GM13976 (cell line): ENCODE measurements around the gene TRIP13.
"Not testable (repeated sequence)": the region's sequence is repeated elsewhere in the genome, so short reads cannot be mapped to it uniquely, and the experiment has no call there.

Experiments used
- DNase-seq: peaks from one replicate; pipeline ENCODE4 v3.0.0; 2012; ENCODE audit warnings: low spot score
- in situ Hi-C: fragments of 300-500 bp; cut with MboI; formaldehyde crosslinking; loops from one replicate; pipeline ENCODE4 v1.12.0; 2022; ENCODE audit warnings: low sequenced_read_pairs, mixed read lengths, inconsistent platforms; ENCODE audit not compliant: unreplicated experiment
- TF ChIP-seq, protein P1 (sequence below): IDR thresholded peaks from 2 replicates; pipeline ENCODE4 v1.5.1; 2012; ENCODE audit warnings: borderline replicate concordance, mild to moderate bottlenecking; ENCODE audit not compliant: insufficient read depth; ENCODE audit errors: extremely low read depth, missing control alignments, control extremely low read depth

TRIP13 gene

DNA sequence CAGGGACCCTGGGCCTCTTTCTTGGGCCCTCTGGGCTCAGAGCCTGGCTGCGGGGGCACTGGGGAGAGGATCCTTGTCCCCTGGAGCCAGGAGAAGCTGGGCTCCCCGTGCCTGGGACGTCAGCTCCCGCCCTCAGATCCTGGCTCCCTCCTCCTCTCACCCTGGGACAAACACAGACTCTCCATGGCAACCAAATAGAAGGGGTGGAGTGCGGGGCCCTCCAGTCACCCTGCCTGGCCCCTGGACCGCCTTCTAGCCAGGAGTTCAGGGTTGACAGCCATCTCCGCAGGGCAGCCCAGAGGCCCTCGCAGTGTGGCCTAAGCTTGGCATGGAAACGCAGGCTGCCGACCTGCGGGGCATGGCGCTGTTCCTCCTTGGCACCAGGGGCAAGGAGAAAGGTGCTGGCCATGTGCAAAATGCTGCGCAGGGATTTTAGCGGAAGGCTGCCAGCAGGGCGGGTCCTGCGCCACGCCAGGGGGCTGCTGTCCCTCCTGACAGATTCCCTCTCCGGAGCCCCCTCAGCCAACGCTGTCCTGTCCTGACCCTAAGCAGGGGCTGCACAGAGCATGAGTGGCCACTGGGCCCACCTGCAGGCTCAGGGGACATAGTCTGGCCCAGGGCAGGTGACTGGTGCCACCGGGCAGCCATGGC, 42.9 kb upstream of the TRIP13 start:
- DNase-seq: no peak
- TF ChIP-seq, protein P1, sequence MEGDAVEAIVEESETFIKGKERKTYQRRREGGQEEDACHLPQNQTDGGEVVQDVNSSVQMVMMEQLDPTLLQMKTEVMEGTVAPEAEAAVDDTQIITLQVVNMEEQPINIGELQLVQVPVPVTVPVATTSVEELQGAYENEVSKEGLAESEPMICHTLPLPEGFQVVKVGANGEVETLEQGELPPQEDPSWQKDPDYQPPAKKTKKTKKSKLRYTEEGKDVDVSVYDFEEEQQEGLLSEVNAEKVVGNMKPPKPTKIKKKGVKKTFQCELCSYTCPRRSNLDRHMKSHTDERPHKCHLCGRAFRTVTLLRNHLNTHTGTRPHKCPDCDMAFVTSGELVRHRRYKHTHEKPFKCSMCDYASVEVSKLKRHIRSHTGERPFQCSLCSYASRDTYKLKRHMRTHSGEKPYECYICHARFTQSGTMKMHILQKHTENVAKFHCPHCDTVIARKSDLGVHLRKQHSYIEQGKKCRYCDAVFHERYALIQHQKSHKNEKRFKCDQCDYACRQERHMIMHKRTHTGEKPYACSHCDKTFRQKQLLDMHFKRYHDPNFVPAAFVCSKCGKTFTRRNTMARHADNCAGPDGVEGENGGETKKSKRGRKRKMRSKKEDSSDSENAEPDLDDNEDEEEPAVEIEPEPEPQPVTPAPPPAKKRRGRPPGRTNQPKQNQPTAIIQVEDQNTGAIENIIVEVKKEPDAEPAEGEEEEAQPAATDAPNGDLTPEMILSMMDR: no peak
- in situ Hi-C loops: loop anchor here (25.0 kb wide), 1 partner anchor 112 kb away; no protein-coding TSS in a partner anchor

DNA sequence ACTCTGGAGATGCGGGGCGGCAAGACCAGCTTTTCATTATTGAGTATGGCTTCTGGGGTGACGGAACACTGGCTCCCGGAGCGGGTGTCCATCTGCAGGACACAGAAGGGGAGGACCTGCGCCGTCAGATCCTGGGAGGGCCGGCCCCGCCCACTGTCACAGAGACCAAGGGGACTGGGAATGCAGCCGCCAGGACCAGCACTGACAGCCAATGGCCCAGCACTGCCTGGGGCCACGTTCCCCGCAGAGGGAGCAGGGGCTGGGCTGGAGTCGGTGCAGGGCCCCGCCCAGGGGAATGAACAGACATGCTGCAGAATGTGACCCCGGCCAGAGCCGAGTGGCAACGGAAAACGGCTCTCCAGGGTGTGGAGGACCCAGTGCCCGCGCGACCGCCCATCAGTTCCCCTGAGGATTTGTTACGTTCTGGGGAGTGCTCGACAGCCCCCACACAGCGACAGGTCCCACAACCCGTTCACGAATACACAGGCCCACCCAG, 42.1 kb upstream of the TRIP13 start, which contains the start of gene ZDHHC11:
Gene ZDHHC11 (minus strand): TSS at position 476 of the 496 bp plus-strand sequence. CDS start 384 bp downstream, at position 92.
- TF ChIP-seq, protein P1: no peak
- no peak for DNase-seq
- in situ Hi-C loops: no loop called here

DNA sequence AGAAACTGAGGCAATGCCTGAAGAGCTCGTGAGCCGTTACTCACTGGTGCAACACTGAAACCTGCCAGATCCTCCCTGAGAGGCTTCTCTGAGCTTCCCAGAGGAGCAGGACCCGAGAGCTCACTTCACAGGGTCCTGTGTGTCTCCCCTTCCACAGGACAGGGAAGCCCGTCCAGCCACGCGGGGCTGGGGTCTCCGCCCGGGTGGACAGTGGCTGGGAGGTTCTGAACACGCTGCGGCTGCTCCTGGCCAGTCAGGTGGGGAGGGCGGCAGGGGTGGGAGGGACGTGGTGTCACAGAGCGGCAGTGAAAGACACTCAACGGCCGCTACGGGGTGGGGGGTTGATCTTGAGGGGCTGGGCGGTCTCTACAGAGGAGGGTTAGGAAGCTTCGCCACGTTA, 41.6 kb upstream of the TRIP13 start:
- DNase-seq: no peak
- TF ChIP-seq, protein P1: no peak
- in situ Hi-C loops: no loop called here

DNA sequence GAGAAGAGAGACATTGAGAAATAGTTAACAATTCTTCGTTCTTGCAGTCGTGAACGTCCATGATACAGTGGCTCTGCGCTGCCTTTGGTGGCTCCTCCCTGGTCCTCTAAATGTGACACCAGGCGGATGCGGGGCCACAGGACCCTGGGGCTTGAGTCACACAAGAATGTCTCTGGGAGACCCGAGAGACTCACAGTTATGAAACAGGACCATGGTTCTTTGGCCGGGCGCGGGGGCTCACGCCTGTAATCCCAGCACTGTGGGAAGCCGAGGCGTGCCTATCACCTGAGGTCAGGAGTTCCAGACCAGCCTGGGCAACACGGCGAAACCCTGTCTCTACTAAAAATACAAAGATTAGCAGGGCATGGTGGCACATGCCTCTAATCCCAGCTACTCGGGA, 41.1 kb upstream of the TRIP13 start:
- no peak for DNase-seq
- TF ChIP-seq, protein P1: no peak
- in situ Hi-C loops: no loop called here

DNA sequence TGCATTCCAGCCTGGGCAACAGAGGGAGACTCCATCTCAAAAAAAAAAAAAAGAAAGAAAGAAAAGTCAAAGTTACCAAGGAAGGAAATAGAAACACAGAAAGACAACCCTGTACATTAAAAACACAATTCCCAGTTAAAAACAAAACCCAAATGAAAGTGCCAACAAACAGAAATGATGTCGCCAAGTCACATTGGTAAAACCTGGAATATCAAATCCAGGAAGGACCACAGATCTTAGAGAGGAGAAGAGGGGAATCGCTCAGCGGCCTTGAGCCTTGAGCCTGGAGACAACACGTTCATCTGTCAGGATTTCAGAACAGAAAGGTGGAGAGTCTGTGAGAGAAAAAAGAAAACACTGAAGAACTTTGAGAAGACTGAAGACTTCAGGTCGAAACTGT, 40.7 kb upstream of the TRIP13 start:
- DNase-seq: no peak
- in situ Hi-C loops: no loop called here
- TF ChIP-seq, protein P1: no peak

DNA sequence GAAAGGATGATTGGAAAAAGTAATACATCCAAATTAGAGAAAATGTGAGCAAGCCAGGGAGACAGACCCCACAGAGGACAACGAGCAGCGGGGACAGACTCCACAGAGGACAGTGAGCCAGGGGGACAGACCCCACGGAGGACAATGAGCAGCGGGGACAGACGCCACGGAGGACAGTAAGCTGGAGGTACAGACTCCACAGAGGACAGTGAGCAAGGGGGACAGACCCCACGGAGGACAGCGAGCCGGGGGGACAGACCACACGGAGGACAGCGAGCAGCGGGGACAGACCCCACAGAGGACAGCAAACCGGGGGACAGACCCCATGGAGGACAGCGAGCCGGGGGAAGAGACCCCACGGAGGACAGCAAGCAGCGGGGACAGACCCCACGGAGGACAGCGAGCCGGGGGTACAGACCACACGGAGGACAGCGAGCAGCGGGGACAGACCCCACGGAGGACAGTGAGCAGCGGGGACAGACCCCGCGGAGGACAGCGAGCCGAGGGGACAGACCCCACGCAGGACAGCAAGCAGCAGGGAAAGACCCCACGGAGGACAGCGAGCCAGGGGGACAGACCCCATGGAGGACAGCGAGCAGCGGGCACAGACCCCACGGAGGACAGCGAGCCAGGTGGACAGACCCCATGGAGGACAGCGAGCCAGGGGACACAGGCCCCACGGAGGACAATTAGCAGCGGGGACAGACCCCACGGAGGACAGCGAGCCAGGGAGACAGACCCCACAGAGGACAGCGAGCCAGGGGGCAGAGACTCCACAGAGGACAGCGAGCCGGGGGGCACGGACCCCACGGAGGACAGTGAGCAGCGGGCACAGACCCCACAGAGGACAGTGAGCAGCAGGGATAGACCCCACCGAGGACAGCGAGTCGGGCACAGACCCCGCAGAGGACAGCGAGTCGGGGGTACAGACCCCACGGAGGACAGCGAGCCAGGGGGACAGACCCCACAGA, 40.0 kb upstream of the TRIP13 start:
- DNase-seq: no peak
- in situ Hi-C loops: no loop called here
- TF ChIP-seq, protein P1: no peak

DNA sequence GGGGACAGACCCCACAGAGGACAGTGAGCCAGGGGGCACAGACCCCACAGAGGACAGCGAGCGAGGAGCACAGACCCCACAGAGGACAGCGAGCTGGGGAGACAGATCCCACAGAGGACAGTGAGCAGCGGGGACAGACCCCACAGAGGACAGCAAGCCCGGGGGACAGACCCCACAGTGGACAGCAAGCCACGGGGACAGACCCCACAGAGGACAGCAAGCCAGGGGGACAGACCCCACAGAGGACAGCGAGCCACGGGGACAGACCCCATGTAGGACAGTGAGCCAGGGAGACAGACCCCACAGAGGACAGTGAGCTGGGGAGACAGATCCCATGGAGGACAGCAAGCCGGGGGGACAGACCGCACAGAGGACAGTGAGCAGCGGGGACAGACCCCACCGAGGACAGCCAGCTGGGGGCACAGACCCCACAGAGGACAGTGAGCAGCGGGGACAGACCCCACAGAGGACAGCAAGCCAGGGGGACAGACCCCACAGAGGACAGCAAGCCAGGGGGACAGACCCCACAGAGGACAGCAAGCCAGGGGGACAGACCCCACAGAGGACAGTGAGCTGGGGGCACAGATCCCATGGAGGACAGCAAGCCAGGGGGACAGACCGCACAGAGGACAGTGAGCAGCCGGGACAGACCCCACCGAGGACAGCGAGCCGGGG, 39.1 kb upstream of the TRIP13 start:
- DNase-seq, in situ Hi-C loops: not testable (repeated sequence)
